AG10803 (cell line): ENCODE data around the gene SRI.
"Not testable (repeated sequence)": the region's sequence is repeated elsewhere in the genome, so short reads cannot be mapped to it uniquely, and the experiment has no call there.

Experiments used
- DNase-seq: peaks from one replicate; pipeline ENCODE4 v3.0.0; 2010; ENCODE audit warnings: low read depth
- H3K4me3 ChIP-seq: 2 replicates; pipeline ENCODE4 v1.5.1; 2011; ENCODE audit warnings: mild to moderate bottlenecking, low read length, control low read depth
- TF ChIP-seq, protein P1 (sequence below): conservative IDR thresholded peaks from 2 replicates; pipeline ENCODE4 v1.5.1; 2011; ENCODE audit warnings: mild to moderate bottlenecking, low read length, control low read depth, inconsistent platforms

The SRI gene

GRCh38 chr7:88167223-88167622 is 52.6 kb downstream of the SRI start:
- TF ChIP-seq, protein P1, sequence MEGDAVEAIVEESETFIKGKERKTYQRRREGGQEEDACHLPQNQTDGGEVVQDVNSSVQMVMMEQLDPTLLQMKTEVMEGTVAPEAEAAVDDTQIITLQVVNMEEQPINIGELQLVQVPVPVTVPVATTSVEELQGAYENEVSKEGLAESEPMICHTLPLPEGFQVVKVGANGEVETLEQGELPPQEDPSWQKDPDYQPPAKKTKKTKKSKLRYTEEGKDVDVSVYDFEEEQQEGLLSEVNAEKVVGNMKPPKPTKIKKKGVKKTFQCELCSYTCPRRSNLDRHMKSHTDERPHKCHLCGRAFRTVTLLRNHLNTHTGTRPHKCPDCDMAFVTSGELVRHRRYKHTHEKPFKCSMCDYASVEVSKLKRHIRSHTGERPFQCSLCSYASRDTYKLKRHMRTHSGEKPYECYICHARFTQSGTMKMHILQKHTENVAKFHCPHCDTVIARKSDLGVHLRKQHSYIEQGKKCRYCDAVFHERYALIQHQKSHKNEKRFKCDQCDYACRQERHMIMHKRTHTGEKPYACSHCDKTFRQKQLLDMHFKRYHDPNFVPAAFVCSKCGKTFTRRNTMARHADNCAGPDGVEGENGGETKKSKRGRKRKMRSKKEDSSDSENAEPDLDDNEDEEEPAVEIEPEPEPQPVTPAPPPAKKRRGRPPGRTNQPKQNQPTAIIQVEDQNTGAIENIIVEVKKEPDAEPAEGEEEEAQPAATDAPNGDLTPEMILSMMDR = no peak
- no peak for DNase-seq

DNA sequence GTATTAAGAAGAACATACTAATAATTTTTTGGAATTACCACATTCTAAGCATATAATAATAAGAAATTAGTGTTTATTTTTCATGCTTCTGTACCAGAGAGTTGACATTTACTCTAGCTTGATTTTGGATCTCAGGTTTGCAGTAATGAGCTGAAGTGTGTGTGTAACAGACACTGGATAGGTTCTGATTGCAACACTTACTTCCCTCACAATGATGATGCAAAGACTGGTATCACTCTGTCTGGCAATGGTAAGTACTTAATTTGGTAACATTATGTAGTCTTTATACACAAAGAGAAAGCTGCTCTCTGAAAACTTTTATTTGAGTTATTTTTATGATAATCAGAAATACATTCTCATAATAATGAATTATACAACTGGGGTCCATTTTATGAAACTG is 54.1 kb downstream of the SRI start:
- no peak overlapping the region for H3K4me3 ChIP-seq
- TF ChIP-seq, protein P1 = no peak
- no peak for DNase-seq

More at GRCh38 chr7:88167223-88167622, 52.6 kb downstream of the SRI start:
- H3K4me3 ChIP-seq = no peak overlapping the region

- not testable (repeated sequence) for H3K4me3 ChIP-seq, DNase-seq
Measured at GRCh38 chr7:88159741-88160140, 60.1 kb downstream of the SRI start.

DNA sequence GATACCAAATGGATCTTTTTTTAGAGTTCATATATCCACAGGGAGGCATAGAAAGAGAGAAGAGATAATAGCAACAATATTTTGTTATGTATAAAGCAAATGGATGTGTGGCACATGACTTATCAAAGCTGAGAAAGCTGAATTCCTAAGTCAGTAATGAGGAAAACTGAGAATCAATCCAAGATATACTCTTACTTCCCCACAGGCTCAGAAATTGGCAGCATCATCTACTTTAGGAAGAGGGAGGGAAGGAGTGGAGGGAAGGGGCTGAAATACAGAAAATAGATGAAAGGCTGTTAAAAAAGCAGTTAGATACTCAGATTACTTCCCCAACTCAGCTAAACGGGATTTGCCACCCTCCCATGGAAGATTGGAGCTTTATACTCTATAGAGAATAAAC is 63.5 kb downstream of the SRI start:
- DNase-seq = no peak
- no peak overlapping the region for H3K4me3 ChIP-seq
- TF ChIP-seq, protein P1 = no peak

GRCh38 chr7:88155756-88156155 is 64.1 kb downstream of the SRI start:
- no peak overlapping the region for H3K4me3 ChIP-seq
- no peak for DNase-seq
- TF ChIP-seq, protein P1 = no peak
